ENCODE measurements around the gene BANP. TPM values are rescaled to one million over a fixed set of nuclear protein-coding genes. Genes with fewer than 3 reads are reported as not detected.
"Not testable (repeated sequence)": the region's sequence is repeated elsewhere in the genome, so short reads cannot be mapped to it uniquely, and the experiment has no call there.

BANP gene
- total RNA-seq, 2 donors from 2014 or later = 13.9 to 16.7 TPM

- DNase-seq (peak; percentile 57), ATAC-seq (peak; percentile 46 to 49)
- intact Hi-C loops (cut with DNase I) = loop anchor here in 1 of 2 donors (5.0 kb wide), 1 partner anchor 65 kb away; no protein-coding TSS in a partner anchor
Observed at GRCh38 chr16:88077328-88078108, 126.3 kb downstream of the BANP start.

GRCh38 chr16:88078111-88078775 is 127.0 kb downstream of the BANP start:
- intact Hi-C loops (cut with DNase I) = loop anchor here in 1 of 2 donors (5.0 kb wide), 1 partner anchor 64 kb away; no protein-coding TSS in a partner anchor
- no peak for DNase-seq
- ATAC-seq = peak in 1 of 2 donors; percentile 64

DNA sequence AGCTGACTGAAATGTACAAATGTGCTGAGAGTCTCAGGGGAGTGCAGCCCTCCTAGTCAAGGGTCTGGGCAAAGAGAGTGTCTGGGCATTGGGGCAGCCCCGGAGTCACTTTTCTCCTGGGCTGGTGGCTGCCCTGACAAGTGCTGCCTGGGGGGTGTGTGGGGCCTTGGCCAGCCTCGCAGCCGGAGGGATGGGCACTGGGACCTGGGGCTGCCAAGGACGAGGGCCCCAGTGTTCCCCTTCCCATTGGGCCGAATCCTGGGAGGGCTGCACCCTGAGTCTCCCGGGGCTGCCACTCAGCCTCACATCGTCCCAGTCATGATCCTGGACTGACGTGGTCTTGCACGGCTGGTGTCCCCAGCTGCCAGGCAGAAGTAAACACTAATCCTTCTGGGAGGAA is 132.3 kb downstream of the BANP start:
- DNase-seq = peak; percentile 3
- no peak for ATAC-seq
- intact Hi-C loops (cut with DNase I) = no loop called here

GRCh38 chr16:88084881-88085280 is 133.6 kb downstream of the BANP start:
- no peak for DNase-seq
- intact Hi-C loops (cut with DNase I) = no loop called here
- no peak for ATAC-seq

DNA sequence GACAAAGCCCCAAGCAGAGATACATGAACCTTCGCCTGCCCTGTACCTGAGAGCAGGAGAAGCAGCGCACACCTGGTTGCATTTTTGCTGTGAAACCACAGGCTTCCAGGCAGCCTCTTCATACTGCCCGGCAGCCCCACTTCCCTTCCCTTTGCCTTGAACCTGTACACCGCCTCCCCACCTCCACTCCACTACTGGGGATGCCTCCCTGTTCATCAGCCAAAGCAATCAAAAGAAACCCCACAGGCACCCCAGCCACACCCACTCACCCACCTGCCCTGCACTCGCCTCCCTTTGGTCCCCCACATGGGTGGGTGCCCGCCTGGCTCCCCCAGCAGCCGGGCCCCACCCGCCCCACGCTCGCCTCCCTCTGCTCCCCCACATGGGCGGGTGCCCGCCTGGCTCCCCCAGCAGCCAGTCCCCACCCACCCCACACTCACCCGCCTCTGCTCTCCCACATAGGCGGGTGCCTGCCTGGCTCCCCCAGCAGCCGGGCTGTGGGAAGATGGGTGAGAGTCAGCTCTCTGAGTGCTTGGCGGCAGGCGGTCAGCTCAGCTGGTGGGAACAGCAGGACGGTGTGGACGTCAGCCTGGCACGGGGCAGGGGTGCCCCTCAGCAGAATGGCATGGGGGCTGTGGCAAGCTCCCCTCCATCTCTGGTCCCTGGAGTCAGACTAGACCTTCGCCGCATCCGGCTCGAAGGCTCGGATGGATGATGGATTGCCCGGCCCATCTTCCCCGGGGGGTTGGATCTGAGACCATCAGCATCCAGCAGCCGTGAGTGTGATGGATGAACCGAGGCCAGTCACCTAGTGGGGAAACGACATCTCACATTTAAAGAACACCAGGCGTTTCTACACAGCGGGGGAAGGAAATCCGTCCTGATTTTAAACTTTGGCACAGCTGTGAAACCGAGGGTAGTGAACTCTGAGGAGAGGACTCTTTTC is 135.6 kb downstream of the BANP start:
- ATAC-seq (peak in 1 of 2 donors; percentile 16), DNase-seq (peak; percentile 16)
- intact Hi-C loops (cut with DNase I) = no loop called here

DNA sequence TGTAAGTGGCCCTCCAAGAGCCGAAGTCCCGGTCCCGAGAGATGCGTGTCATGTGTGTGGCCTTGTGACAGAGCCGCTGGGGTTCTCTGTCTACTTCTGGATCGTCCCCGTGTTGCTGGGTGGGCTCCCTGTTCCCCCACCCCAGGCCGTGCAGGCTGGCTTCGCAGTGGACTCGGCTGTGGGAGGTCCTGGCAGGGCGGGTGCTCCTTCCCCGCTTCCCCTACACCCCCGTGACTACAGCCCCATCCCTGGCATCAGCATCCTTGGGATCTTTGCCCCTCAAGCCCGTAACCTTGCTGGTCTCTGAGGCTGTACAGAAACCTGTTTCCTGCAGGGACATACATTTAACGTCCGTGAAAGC is 136.3 kb downstream of the BANP start:
- intact Hi-C loops (cut with DNase I) = no loop called here
- no peak for ATAC-seq
- no peak for DNase-seq

DNA sequence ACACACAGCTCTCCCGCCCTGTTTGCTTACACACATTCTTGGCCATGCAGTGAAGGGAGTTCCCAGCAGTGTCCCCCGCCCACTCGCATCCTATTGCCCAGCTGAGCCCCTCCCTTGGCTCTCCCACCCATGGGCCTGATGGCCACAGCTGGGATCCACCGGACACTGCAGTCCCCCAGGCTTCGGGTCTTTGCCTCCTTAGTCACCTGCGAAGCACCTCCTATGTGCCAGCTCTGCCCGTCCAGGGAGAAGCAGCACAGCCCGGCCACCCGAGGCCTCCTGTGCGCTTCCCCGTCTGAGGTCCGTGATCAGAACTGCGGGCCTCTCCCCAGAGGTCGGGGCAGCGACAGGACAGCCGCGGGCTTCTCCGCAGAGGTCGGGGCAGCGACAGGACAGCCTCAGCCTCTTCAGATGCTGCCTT is 136.9 kb downstream of the BANP start:
- DNase-seq (peak; percentile 66), ATAC-seq (peak in 1 of 2 donors; percentile 25)
- intact Hi-C loops (cut with DNase I) = no loop called here

- DNase-seq; ATAC-seq; intact Hi-C loops (cut with DNase I): not testable (repeated sequence)
Observed at GRCh38 chr16:88088611-88089010, 137.4 kb downstream of the BANP start.

DNA sequence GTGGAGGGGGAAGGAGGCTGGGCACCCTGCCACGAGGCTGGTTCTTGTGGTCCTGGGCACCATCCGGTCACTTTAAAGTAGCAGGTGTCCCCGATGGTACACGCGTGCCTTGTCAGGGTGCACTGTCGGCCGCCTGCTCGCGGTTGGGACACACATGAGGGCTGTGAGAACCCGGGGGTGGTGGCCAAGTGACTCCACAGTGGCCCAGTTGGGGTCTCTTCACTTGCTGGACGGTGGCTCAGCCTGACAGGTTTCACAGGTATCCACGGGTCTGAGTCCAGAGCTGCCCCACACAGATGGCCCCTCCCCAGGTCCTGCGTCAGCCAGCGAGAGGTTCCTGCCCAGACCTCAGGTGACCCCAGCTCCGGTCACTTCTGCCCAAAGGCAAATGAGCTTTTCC is 137.8 kb downstream of the BANP start:
- ATAC-seq; DNase-seq; intact Hi-C loops (cut with DNase I): not testable (repeated sequence)

GRCh38 chr16:88089632-88090376 is 138.6 kb downstream of the BANP start:
- ATAC-seq = peak; percentile 27 to 51
- peak; percentile 57 for DNase-seq
- intact Hi-C loops (cut with DNase I) = not testable (repeated sequence)

DNA sequence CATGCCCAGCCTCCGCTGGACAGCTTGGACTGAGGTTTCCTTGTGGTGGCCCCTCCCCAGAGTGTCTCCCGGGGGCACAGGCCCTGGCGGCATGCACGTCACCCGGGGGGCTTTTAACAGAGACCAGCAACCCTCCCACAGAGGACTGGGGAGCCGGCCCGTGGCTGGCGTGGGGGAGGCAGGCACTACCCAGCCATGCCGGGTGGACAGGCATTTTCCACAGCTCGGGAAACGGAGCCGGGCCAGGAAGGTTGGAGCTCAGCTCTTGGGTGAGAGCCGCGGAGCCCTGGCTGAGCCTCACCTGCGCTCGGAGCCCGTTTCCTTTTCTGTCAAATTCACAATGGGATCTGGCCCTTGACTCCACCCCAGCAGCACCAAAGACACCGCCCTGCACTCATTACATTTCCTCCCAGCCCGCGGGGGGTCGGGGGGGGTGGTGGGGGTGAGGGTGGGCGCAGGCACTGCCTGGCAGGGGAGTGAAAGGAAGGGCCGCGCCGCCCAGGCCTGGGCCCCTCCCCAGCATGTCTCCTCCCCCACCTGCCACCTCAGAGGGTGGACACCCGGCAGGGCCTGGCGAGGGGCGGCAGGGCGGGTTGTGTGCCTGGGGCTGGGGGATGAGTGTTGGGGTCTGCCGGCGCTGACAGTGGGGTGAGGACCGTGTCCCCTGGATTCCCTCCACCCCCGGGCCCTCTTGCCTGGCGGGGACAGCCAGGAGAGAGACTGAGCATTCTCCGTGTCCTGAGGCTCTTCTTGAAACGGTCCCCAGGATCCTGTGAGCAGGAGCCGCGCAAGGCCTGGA is 139.3 kb downstream of the BANP start:
- ATAC-seq = peak in 1 of 2 donors; percentile 12
- intact Hi-C loops (cut with DNase I); DNase-seq: not testable (repeated sequence)

DNA sequence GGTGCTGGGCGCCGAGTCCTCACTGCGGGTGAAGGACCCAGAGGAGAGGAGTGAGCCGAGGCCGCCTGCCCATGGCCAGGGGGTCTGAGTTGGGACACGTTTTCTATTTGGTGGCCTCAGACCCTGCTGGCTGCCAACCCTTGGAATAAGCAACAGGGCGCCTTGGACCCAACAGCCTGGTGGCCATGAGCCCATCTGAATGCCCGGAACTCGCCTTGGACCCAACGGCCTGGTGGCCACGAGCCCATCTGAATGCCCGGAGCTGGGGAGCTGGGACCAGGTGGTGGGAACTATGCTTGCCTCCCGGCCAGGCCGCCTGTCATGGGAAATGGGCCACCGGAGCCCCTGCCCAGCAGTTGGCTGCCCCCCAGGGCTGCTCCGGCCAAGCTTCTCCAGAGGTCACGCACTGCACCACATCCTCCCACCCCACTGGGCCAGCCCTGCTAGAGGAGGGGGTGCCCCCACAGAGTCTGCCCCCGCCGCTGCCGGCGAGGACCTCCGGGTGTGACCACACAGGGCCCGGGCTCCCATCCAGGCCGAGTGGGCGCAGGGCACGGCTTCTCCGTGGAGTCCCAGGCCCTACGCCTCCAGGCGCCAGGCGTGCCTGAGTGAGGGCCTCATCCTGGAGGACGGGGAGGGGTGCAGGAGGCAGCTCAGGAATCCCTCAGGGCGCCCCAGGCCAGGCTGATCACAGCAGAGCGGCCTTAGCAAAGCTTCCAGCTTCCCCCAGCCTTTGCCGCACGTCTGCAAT is 140.2 kb downstream of the BANP start:
- ATAC-seq (peak; percentile 6 to 27), DNase-seq (peak; percentile 50)
- intact Hi-C loops (cut with DNase I) = not testable (repeated sequence)

- intact Hi-C loops (cut with DNase I); ATAC-seq: not testable (repeated sequence)
Observed at GRCh38 chr16:88091972-88092302, 140.7 kb downstream of the BANP start.

GRCh38 chr16:88092791-88093555 is 141.7 kb downstream of the BANP start:
- intact Hi-C loops (cut with DNase I); ATAC-seq; DNase-seq: not testable (repeated sequence)

More at GRCh38 chr16:88091972-88092302, 140.7 kb downstream of the BANP start:
- not testable (repeated sequence) for DNase-seq

- intact Hi-C loops (cut with DNase I); DNase-seq; ATAC-seq: not testable (repeated sequence)
Observed at GRCh38 chr16:88093556-88094252, 142.5 kb downstream of the BANP start.

GRCh38 chr16:88094253-88094575 is 143.0 kb downstream of the BANP start:
- intact Hi-C loops (cut with DNase I); ATAC-seq; DNase-seq: not testable (repeated sequence)

Data from left cardiac atrium (tissue), 4 donors.